Neutrophil (primary cell): ENCODE data around the gene SORCS2.

Experiments used
- H3K27ac ChIP-seq: fragments of 200-600 bp; sonication (generic); 2 replicates; pipeline ENCODE4 v1.5.1; 2016; ENCODE audit warnings: mild to moderate bottlenecking, moderate library complexity
- H3K27me3 ChIP-seq: fragments of 200-600 bp; sonication (generic); 2 replicates; pipeline ENCODE4 v1.6.0; 2016; ENCODE audit warnings: mild to moderate bottlenecking
- H3K36me3 ChIP-seq: fragments of 200-600 bp; sonication (generic); 2 replicates; pipeline ENCODE4 v1.5.1; 2017
- H3K4me1 ChIP-seq, 2 experiments: fragments of 200-600 bp in 1 of 2; sonication (generic) in 1 of 2; 1 replicate in 1 of 2; 2 replicates in 1 of 2; pipeline versions ENCODE4 v1.5.1 to v1.6.1; 2013 to 2016; ENCODE audit warnings: low read depth in 1 of 2, low read length in 1 of 2, mild to moderate bottlenecking in 1 of 2, moderate library complexity in 1 of 2; ENCODE audit not compliant: control insufficient read depth in 1 of 2, insufficient read depth in 1 of 2
- H3K4me3 ChIP-seq, 2 experiments: fragments of 200-600 bp in 1 of 2; sonication (generic) in 1 of 2; 1 replicate in 1 of 2; 2 replicates in 1 of 2; pipeline ENCODE4 v1.5.1; 2013 to 2016; ENCODE audit warnings: low read depth in 1 of 2, low read length in 1 of 2, mild to moderate bottlenecking in 1 of 2, moderate library complexity in 1 of 2
- H3K9me3 ChIP-seq: fragments of 200-600 bp; sonication (generic); 2 replicates; pipeline ENCODE4 v1.5.1; 2016
- CTCF ChIP-seq: fragments of 200-600 bp; sonication (generic); IDR thresholded peaks from 2 replicates; pipeline ENCODE4 v1.5.1; 2016; ENCODE audit warnings: antibody characterized with exemption

SORCS2 gene

GRCh38 chr4:7264694-7265093 is 72.4 kb downstream of the SORCS2 start:
- no peak overlapping the region for H3K27ac ChIP-seq
- no peaks in the 10 kb centered on the region for H3K9me3 ChIP-seq
- H3K27me3 ChIP-seq, result peaks cover 6% of the 10 kb centered on the region
- no peak for TF ChIP-seq CTCF
- H3K4me1 ChIP-seq, result no peaks in the 10 kb centered on the region
- H3K36me3 ChIP-seq, result no peaks in the 10 kb centered on the region
- no peak overlapping the region for H3K4me3 ChIP-seq

GRCh38 chr4:7266525-7267292 is 74.4 kb downstream of the SORCS2 start:
- Histone ChIP-seq H3K27me3 (peaks cover 6% of the 10 kb centered on the region), H3K27ac (no peak overlapping the region), H3K9me3 (no peaks in the 10 kb centered on the region), H3K4me3 (no peak overlapping the region), H3K36me3 (no peaks in the 10 kb centered on the region), H3K4me1 (no peaks in the 10 kb centered on the region)
- TF ChIP-seq CTCF, result no peak

- H3K4me3 ChIP-seq, result no peak overlapping the region
- H3K9me3 ChIP-seq, result no peaks in the 10 kb centered on the region
- TF ChIP-seq CTCF, result no peak
- no peak overlapping the region for H3K27ac ChIP-seq
- peaks cover 6% of the 10 kb centered on the region for H3K27me3 ChIP-seq
- no peaks in the 10 kb centered on the region for H3K36me3 ChIP-seq
- no peaks in the 10 kb centered on the region for H3K4me1 ChIP-seq
Measured at GRCh38 chr4:7267829-7268228, 75.5 kb downstream of the SORCS2 start.

- no peaks in the 10 kb centered on the region for H3K4me1 ChIP-seq
- H3K27ac ChIP-seq, result no peak overlapping the region
- peaks cover 6% of the 10 kb centered on the region for H3K27me3 ChIP-seq
- no peak for TF ChIP-seq CTCF
- H3K4me3 ChIP-seq, result no peak overlapping the region
- H3K36me3 ChIP-seq, result no peaks in the 10 kb centered on the region
- no peaks in the 10 kb centered on the region for H3K9me3 ChIP-seq
Measured at GRCh38 chr4:7268941-7269340, 76.6 kb downstream of the SORCS2 start.

GRCh38 chr4:7270121-7270520 is 77.8 kb downstream of the SORCS2 start:
- Histone ChIP-seq H3K9me3 (no peaks in the 10 kb centered on the region), H3K4me3 (no peak overlapping the region), H3K27me3 (peaks cover 6% of the 10 kb centered on the region), H3K4me1 (no peaks in the 10 kb centered on the region), H3K27ac (no peak overlapping the region), H3K36me3 (no peaks in the 10 kb centered on the region)
- TF ChIP-seq CTCF, result no peak
